GM18520 (cell line): ENCODE measurements around the gene DLX1.
"Not testable (repeated sequence)": the region's sequence is repeated elsewhere in the genome, so short reads cannot be mapped to it uniquely, and the experiment has no call there.

ENCODE experiments used
- ATAC-seq: cut with Tn5 transposase; IDR thresholded peaks from one replicate; pipeline ENCODE4 v1.9.1; 2021; ENCODE audit not compliant: unreplicated experiment

DLX1 gene

DNA sequence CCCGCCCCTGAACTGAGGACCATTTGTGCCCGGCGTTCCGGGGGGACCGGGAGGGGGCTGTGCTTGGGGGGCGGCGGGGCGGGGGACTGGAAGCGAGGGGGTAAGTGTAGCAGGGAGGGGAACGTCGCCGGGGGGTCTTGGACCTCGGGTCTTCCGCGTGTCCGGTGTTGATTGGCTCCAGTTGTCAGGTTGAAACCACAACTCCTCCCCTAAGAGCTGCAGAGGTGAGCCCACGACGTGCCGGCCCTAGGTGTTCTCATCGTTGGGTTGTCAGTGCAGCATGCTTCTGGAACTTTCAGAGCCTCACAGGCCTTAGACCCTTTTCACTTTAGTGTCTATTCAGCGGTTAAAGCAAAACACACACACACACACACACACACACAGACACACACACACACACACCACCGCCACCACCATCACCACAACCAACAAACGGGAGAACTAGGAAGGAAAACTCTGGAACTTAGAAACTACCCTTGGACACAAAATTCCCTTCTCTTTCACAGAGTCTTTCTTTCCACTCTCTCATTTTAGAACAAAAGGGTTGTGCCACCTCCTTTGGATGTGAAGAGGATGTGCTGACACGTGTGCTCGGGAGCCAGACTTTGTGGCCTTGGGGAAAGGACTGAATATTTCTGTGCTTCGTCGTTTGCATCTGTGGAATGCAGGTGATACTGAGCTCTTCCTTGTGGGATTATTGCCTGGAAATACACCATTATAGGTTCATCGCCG is 24.1 kb downstream of the DLX1 start:
- no peak for ATAC-seq

DNA sequence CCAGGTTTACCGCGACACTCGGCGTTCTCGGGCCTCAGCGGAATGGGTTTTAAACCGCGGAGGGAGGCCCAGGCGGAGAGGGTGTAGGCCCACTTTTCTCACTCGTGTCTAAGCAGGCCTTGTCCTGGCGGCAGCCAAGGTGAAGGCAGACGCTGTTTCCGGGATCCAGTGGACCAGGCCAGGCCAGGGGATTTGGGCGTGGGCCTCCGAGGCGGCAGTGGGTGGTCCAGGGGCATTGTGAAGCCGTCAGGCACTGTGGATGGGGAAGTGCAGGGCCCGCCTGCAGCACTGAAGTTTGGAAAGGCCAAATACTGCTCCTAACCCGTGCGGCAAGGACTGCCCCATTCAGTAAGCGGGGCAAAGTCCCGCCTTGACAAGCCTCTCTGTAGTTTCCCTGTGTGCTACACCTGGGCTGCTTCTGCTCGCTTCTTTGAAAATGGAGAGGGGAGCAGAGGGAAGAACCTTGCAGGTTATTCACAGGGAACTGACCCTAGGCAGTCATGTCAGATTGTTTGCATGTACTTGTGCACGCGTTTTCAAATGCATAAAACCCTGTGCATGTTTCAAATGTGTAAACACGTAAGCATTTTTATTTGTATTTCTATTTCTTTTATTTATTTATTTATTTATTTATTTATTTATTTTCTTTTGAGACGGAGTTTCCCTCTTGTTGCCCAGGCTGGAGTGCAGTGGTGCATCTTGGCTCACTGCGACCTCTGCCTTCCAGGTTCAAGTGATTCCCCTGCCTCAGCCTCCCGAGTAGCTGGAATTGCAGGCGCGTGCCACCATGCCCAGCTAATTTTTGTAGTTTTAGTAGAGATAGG is 24.9 kb downstream of the DLX1 start:
- no peak for ATAC-seq

DNA sequence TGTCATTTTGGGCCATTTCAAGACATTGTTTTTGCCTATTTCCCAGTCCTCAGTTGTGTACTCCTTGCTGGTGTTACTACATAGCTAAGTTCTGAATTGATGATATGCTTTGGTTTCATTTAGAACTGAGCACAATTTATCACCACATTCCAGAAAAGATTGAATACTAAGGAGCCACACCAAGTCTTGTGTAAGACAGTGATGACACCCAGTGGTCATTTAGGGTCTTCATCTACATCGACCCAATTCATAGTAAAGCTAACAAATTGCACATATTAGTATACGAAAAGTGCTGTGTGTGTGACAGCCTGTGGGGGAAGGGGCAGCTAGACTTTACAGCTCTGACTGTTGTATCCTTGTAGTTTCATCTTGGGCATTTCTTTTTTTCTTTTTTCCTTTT is 28.3 kb downstream of the DLX1 start:
- no peak for ATAC-seq

DNA sequence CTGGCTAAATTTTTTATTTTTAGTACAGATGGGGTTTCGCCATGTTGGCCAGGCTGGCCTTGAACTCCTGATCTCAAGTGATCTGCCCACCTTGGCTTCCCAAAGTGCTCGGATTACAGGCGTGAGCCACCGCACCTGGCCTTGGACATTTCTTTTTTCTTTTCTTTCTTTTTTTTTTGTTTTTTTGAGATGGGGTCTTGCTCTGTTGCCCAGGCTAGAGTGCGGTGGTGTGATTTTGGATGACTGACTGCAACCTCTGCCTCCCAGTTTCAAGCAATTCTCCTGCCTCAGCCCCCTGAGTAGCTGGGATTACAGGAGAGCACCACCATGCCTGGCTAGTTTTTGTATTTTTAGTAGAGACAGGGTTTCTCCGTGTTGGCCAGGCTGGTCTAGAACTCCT is 28.9 kb downstream of the DLX1 start:
- ATAC-seq, result not testable (repeated sequence)

DNA sequence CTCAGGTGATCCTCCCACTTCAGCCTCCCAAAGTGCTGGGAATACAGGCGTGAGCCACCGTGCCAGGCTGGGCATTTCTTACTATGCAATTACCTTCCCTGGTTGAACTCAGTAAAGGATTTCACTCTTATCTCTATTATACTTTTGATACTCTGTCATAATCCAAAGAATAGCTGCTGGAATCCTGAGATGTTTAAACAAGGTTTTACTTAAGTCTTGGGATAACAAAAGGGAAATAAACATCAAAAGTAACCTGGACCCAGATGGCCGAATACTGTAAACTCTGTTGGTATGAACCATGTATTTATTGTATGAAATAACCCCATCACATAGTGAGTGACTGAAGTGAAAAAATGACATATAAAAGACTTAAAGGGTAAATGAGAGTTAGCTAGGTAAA is 29.3 kb downstream of the DLX1 start:
- ATAC-seq, result no peak

DNA sequence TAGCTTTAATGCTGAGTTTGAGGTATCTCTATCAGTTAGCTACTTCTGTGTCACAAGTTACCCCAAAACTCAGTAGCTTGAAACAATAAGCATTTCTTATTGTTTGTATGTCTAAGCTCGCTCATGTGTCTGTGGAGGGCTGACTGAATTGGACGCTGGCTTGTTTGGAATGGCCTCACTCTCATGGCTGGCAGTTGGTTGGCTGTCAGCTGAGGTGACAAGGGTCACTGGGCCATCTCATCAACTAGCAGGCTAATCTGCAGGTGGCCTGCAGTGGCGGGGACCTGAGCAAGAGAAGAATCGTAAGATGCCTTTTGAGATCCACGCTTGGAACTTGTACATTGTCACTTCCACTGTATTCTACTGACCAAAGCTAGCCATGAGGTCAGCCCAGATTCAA is 30.8 kb downstream of the DLX1 start:
- no peak for ATAC-seq

DNA sequence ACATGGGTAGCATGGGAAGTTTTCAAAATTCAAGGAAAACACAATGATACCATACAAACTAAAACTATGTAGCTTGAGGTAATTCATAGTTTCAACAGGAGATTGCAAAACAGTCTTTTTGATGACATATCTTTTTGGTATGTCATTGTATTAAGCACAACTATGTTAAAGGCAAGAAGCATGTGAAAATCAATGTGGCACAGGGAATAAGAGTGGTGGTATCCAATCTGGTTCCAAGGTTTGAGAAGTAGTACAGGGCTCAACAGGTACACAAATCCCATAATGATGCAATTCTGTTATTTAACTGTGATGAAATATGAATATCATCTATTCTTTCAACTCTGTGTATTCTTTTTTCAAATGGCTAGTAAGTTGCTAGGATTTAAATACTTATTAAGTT is 33.8 kb downstream of the DLX1 start:
- ATAC-seq, result no peak

DNA sequence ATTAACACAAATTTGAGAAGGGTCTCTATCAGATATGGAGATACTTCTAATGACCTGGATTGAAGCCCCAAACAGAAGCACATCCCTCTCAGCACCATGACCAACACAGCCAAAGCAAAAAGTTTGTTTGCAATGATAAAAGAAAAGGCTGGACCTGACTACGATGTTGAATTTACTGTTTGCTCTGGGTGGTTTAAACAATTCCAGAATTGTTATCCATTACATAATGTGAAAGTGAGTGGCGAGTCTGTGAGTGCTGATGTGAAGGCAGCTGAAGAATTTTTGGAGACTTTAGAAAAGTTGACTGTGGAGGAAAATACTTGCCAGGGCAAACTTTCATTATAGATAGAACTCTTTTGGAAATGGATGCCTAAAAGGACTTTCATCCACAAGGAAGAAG is 34.8 kb downstream of the DLX1 start:
- no peak for ATAC-seq

DNA sequence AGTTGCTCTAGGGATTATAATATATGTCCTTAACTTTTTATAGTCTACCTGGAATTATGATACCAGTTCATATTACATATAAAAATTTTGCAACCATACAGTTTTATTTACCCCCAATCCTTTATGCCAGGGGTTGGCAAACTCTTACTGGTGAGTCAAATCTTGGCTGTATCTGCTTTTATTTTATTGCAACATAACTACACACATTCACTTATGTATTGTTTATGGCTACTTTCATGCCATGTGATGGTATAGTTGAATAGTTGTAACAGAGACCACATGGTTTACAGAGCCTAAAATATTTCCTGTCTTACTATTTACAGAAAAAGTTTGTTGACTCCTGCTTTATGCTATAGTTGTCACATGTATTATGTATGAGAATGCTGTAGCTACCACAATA is 43.2 kb downstream of the DLX1 start:
- no peak for ATAC-seq

DNA sequence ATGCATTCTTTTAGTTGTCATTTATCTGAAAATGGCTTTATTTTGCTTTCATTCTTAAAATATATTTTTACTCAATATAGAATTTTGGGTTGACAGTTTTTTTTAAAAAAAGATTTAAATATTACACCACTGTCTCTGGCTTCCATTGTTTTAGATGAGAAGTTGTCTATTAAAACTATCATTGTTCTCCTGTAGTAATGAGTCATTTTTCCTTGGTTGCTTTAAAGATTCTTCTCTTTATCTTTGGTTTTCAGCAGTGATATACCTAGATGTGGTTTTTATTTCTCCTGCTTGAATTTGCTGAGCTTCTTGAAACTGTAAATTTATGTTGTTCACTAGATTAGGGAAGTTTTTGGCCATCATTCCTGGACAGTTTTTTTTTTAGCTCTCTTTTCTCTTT is 44.1 kb downstream of the DLX1 start:
- no peak for ATAC-seq

DNA sequence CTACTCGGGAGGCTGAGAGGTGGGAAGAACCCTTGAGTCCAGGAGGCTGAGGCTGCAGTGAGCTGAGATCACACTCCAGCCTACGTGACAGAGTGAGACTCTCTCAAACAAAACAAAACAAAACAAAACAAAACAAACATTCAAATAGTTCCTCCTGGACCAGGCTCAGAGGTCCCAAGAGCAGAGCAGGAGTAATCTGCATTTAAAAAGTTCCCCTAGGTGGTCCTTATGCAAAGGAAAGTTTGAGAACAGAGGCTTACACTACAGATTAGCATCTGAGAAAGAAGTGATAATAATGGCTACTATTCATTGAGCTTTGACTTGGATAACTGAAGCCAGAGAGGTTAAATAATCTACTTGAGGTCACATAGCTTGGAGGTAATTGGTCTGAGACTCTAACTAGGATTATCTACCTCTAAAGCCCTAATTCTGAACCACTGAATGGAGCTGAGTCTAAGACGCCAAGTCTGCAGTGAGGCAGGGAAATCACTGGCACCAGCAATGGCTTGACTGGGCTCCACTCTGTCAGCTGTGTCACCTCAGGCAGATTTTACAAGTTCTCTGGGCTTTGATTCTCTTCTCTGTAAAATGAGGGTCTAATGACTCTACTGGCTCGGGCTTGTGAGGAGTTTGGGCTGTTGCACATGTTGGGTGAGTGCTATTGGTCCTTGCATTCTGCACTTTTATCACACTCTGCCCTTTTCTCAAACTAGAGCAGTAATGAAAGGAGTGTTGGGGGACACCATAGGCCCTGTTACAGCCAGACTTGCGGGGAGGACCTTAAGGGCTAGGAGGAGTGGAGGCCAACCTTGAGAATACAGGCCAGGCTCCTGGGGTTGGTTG is 46.6 kb downstream of the DLX1 start:
- ATAC-seq, result no peak

DNA sequence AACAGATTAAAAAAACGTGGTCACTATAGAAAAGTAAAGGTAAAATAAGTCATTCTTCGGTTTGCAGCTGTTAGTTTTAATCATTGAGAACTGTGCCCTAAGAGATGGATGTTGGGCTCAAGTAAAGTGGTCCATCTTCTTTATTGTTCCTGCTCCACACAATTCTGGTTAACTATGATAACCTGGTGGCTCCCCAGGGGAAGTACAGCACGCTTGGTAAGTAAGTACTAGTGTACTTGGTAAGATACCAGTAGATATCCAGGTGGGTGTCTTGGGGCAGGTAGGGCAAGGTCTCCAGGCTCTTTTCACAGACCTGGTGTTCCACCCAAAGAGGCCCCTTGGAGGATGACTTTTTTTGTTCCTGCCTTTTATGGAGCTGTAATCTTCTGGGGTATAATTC is 49.0 kb downstream of the DLX1 start:
- ATAC-seq, result no peak

DNA sequence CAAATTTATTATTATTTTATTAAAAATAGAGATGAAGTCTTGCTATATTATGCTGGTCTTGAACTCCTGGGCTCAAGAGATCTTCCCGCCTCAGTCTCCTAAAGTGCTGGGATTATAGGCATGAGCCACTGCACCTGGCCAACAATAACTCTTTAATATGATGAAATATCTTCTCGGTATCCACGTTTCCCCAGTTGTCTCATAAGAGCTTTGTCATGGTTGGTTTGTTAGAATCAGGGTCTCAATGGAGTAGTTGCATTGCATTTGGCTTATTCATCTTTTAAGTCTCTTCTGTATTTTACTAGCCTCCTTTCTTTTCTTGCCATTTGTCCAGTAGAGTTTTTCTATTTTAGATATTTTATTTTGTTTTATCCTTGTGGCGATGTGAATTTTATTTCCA is 50.1 kb downstream of the DLX1 start:
- no peak for ATAC-seq

DNA sequence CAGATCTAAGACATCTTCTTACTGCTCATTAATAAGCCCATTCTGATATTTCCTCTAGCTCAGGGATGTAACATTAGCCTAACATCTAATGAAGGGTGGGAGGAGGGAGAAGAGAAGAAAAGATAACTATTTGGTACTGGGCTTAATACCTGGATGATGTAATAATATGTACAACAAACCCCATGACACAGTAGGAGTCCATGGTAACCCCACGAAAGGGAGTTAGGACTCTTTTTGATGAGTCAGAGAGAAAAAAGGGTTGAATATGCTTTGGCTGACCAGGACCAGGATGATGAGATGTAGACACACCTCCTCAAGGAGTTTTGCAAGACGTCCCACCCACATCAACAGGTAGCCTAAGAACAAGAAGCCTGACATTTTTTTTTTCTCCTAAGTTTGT is 51.8 kb downstream of the DLX1 start:
- ATAC-seq, result no peak

DNA sequence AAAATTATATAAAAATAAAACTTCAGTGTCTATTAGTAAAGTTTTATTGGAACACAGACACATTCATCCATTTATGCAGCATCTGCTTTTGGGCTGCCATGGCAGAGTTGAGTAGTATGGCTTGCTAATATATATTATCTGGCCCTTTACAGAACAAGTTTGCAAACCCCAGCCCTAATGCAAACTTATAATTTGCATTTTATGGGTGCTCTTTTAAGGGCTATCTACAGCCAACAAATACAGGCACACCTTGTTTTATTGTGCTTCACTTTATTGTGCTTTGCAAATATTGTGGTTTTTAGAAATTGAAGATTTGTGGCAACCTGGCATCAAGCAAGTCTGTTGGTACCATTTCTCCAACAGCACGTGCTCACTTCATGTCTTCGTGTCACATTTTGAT is 52.6 kb downstream of the DLX1 start:
- ATAC-seq, result no peak

DNA sequence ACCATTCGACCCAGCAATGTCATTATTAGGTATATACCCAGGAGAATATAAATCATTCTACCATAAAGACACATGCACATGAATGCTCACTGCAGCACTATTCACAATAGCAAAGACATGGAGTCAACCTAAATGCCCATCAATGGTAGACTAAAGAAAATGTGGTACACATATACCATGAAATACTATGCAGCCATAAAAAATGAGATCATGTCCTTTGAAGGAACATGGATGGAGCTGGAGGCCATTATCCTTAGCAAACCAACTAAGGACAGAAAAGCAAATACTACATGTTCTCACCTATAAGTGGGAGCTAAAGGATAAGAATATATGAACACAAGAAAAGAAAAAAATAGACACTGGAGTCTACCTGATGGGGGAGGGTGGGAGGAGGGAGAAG is 53.4 kb downstream of the DLX1 start:
- not testable (repeated sequence) for ATAC-seq
